ENCODE results near the gene FABP1. TPM values are rescaled to one million over a fixed set of nuclear protein-coding genes. Genes with fewer than 3 reads are reported as not detected.

The FABP1 gene
- total RNA-seq (2021; fragmentation: NEBNext Ultra II Directional; extraction: Animal tissue kit (Norgen Biotek cat#: 25700)) (not detected in 2 replicates), polyA plus RNA-seq (2011; rRNA removed) (0.09 TPM in 1 of 2 replicates, not detected in the other), polyA minus RNA-seq (2011; rRNA and poly(A)+ RNA removed) (not detected in 2 replicates)
- polyA plus RNA-seq (2011; cell fraction: cytosol; rRNA removed) = 0.37 TPM
- 0.13 TPM for polyA plus RNA-seq (2011; cell fraction: nucleus; rRNA removed)
- polyA plus RNA-seq (2012, experiment 1 of 2) = not detected in 4 replicates
- not detected for polyA plus RNA-seq (2012, experiment 2 of 2)
- not detected for polyA plus RNA-seq (2013, experiment 1 of 2)
- polyA plus RNA-seq (2013, experiment 2 of 2) = not detected
- polyA minus RNA-seq (2011; cell fraction: cytosol; rRNA and poly(A)+ RNA removed) = not detected
- not detected for polyA minus RNA-seq (2011; cell fraction: nucleus; rRNA and poly(A)+ RNA removed)
- long read RNA-seq, experiment 1 = 0 reads
- long read RNA-seq, experiment 2 = 0 reads

- H3K18ac ChIP-seq (ENCODE audit: extremely low read depth, low read length) = no peak within 1 kb of the TSS
- H2BK20ac ChIP-seq (ENCODE audit: low read length) = no peak within 1 kb of the TSS
- no peak within 1 kb of the TSS for H2BK120ac ChIP-seq (replicated peaks; ENCODE audit: low read depth, low read length)
- H2AK5ac ChIP-seq (ENCODE audit: low read depth, low read length) = no peak within 1 kb of the TSS
- H3K23ac ChIP-seq (ENCODE audit: insufficient read length) = no peak within 1 kb of the TSS
- H3K56ac ChIP-seq (replicated peaks; ENCODE audit: insufficient read length, low read depth, low read length) = no peak within 1 kb of the TSS
- H3K4me1 ChIP-seq (replicated peaks in 1 of 4; ENCODE audit: control insufficient read depth in 3 of 4, insufficient read depth in 4 of 4, low read length in 3 of 4) = no peaks in the 10 kb centered on the region
- H2AFZ ChIP-seq (ENCODE audit: low read length) = no peak within 1 kb of the TSS
- H3K9ac ChIP-seq (replicated peaks in 1 of 4; ENCODE audit: extremely low read depth in 1 of 4, low read depth in 3 of 4, low read length in 3 of 4) = no peak within 1 kb of the TSS
- 92% methylated on average over 12 of the region's 12 CpGs; no CpG with 5 or more reads in 1 of the 2 experiments for WGBS, 2 experiments (ENCODE audit: extremely low coverage in 1 of 2, insufficient coverage in 1 of 2, insufficient read length in 1 of 2, insufficient replicate concordance in 2 of 2, low coverage in 1 of 2, low lambda C conversion rate in 2 of 2, missing lambda C conversion rate in 1 of 2)
- no peak within 1 kb of the TSS for H2BK5ac ChIP-seq (ENCODE audit: low read depth, low read length)
- H4K20me1 ChIP-seq (replicated peaks in 1 of 2; ENCODE audit: control insufficient read depth in 1 of 2, insufficient read depth in 2 of 2, low read length in 2 of 2) = no peaks in the 10 kb centered on the region
- no peaks in the 10 kb centered on the region for H3K9me3 ChIP-seq (ENCODE audit: insufficient read depth in 2 of 2, low read depth in 1 of 2, low read length in 1 of 2)
- no peak within 1 kb of the TSS for H3K4me2 ChIP-seq (ENCODE audit: insufficient read depth in 1 of 2, low read depth in 2 of 2, low read length in 2 of 2)
- FAIRE-seq (no peak), DNase-seq (ENCODE audit: low read depth in 1 of 2, low spot score in 2 of 2) (no peak)
- H3K79me1 ChIP-seq (ENCODE audit: low read depth, low read length) = no peaks in the 10 kb centered on the region; the same call in 1 of the 2 replicates
- H4K91ac ChIP-seq (replicated peaks; ENCODE audit: insufficient read length, low read length) = no peak within 1 kb of the TSS
- H4K8ac ChIP-seq (ENCODE audit: extremely low read depth, insufficient read depth, low read length) = no peak within 1 kb of the TSS
- H3K36me3 ChIP-seq (ENCODE audit: control insufficient read depth in 2 of 4, insufficient read depth in 4 of 4, low read length in 3 of 4) = no peaks in the 10 kb centered on the region
- H2BK12ac ChIP-seq (ENCODE audit: low read depth, low read length) = no peak within 1 kb of the TSS
- H3K79me2 ChIP-seq (ENCODE audit: control insufficient read depth in 1 of 2, insufficient read depth in 2 of 2, low read length in 2 of 2) = no peaks in the 10 kb centered on the region
- H3K23me2 ChIP-seq (ENCODE audit: low read depth, low read length) = no peaks in the 10 kb centered on the region; the same call in 1 of the 2 replicates
- H3K14ac ChIP-seq (ENCODE audit: insufficient read length) = no peak within 1 kb of the TSS
- no peak within 1 kb of the TSS for H3K4ac ChIP-seq (replicated peaks; ENCODE audit: insufficient read length, low read depth, low read length)
- ChIA-PET POLR2A (ENCODE audit: partially characterized antibody) (no interaction called here), CTCF (ENCODE audit: partially characterized antibody) (interaction anchor here (2.1 to 2.6 kb wide), 2 partner anchors 13 to 67 kb away, joined by 6 to 8 read pairs; no protein-coding TSS in a partner anchor)
- H4K5ac ChIP-seq (ENCODE audit: insufficient read length, low read depth, low read length) = no peak within 1 kb of the TSS
- no peaks in the 10 kb centered on the region for H3K27me3 ChIP-seq (replicated peaks in 1 of 4; ENCODE audit: control insufficient read depth in 3 of 4, extremely low read depth in 1 of 4, insufficient read depth in 3 of 4, low read length in 3 of 4)
- H3K27ac ChIP-seq (ENCODE audit: low read depth, low read length) = no peak within 1 kb of the TSS
- no peak within 1 kb of the TSS for H3K4me3 ChIP-seq (ENCODE audit: extremely low read depth in 1 of 4, insufficient read depth in 2 of 4, low read depth in 3 of 4, low read length in 4 of 4)
- no peak within 1 kb of the TSS for H2BK15ac ChIP-seq (ENCODE audit: low read length)
- TF ChIP-seq SUZ12 (IDR thresholded peaks at IDR 0.05; ENCODE audit: low read length) (no peak), ZNF274 (IDR thresholded peaks at IDR 0.05; ENCODE audit: borderline replicate concordance, extremely low read depth, low read length) (no peak), HDAC6 (IDR thresholded peaks at IDR 0.05; ENCODE audit: low read depth, low read length) (no peak), ATF3 (IDR thresholded peaks at IDR 0.05; ENCODE audit: insufficient read depth, low read depth, low read length) (no peak), MAFK (IDR thresholded peaks at IDR 0.05; ENCODE audit: low read depth, low read length) (no peak), BRCA1 (IDR thresholded peaks at IDR 0.05; ENCODE audit: low read depth, low read length) (no peak), EZH2 (IDR thresholded peaks at IDR 0.05; ENCODE audit: low read depth, low read length, severe bottlenecking) (no peak)
These were observed at the start of gene FABP1 for GRCh38 chr2:88127888-88128653. TSS of gene FABP1 (minus strand) at chr2:88128062. CDS start at chr2:88128017, 45 bp downstream.

Data from H1 (cell line).